OCI-LY1 (cell line): ENCODE measurements around the gene SEC23IP.

Experiments used
- CTCF ChIP-seq: fragments of 200-600 bp; sonication (generic), shearing (Covaris generic); IDR thresholded peaks from 2 replicates; pipeline ENCODE4 v1.5.1; 2017; ENCODE audit warnings: mild to moderate bottlenecking, antibody characterized with exemption, low read length, moderate library complexity, mixed read lengths
- EZH2 ChIP-seq: fragments of 200-600 bp; sonication (generic), shearing (Covaris generic); IDR thresholded peaks from 2 replicates; pipeline ENCODE4 v1.8.0; 2017; ENCODE audit warnings: borderline replicate concordance, mixed run types, mild to moderate bottlenecking, antibody characterized with exemption, low read length, moderate library complexity, mixed read lengths

GRCh38 chr10:119858063-119858462 is 34.5 kb upstream of the SEC23IP start:
- TF ChIP-seq CTCF (no peak), EZH2 (no peak)
